GM21737 (cell line): ENCODE measurements around the gene HMGCLL1.

Experiments used
- ATAC-seq: cut with Tn5 transposase; IDR thresholded peaks from one replicate; pipeline ENCODE4 v1.9.1; 2021; ENCODE audit warnings: mild to moderate bottlenecking, moderate library complexity; ENCODE audit not compliant: unreplicated experiment

Gene HMGCLL1

DNA sequence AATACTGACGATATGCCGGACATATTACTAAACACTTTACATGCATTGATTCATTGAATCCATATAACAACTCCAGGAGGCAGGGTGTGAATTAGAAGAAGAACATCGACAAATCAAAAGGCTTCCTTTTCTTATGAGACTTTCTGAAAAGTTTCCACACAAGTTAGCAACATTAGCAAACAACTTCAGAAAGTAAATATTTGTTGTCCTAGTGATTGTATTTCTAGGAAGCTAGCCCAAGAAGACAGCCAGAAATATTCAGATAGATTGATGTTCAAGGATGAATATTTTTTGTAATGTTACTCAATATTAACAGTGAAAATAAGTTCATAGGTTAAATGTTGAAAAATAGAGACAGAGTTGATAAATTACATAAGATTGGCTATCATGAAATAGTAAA lies 131.1 kb downstream of the HMGCLL1 start:
- no peak for ATAC-seq

DNA sequence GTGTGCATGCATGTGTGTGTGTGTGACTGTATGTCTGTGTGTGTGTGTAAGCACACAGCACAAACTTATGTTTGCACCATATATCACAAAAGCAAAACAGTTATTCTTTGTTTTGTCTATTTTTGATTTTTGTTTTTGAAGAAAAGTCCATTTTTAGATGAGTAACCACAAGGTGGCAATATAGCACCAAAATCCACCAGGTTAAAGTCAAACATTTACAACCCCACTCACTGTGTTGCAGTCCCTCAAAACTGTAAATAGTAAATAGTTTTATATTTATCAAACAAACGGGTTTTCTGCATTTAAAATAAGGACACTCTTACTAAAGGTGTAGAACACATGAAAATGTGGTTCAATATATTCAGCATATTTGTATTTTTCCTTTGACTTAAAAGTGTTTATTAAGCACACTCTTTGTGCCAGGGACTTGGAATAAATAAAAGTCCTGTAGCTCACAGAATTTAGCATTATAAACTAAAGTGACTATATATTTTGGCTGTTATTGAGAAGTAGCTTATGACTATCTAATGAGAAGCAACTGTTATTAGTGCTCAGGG lies 133.3 kb downstream of the HMGCLL1 start:
- no peak for ATAC-seq

DNA sequence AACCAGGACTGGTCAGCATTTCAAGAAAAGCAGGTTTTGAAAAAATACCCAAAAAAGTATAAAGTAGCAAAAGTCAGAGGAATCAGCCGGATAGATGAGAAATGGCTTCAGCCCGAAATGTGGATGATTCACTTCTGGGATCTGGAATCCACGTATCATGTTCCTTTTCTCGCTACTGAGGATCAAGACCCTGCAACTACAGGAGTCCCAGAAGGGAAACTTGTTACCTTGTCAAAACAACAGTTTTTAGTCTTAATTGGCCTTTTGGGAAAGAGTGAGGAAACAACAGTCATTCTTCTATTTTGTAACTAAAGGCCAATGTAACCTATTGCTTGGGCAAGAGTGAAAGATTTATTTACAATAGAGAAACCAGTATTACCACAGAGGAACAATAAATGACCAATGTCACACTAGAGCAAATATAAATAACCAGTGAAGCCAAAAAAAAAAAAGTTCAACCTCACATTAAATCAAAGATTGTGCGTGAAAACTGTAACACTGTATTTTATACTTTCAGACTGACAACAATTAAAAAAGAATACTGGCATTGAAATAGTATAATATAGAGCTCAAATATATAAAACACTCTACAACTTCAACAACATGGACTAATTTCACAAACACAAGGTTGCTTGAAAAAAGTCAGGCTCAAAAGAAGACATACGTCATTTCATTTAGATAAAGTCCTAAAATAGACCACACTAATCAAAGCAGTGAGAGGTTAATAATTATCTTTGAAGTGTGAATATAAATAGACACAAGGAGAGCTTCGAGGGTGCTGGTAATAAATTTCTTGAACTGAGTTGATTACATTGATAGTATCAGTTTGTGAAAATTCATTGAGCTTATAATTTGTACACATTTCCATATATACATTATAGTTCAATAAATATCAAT lies 135.5 kb downstream of the HMGCLL1 start:
- ATAC-seq: no peak

DNA sequence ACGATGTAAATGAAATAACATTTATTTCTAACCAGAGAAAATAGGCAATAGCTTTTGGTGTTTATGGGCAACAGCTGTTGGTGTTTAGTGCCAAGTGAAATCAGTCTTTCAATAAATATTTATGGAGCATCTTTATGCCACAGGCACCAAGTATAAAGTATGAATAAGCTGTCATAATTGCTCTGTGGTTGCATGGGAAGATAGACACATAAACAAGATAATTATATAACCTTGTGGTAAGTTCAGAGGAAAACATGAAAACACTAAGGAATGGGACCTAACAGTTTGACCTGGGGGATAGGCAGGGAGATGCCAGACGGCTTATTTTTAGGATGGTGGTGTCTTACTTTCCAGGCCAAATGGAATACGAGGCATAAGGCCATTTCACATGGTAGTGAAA lies 140.8 kb downstream of the HMGCLL1 start:
- ATAC-seq: no peak

DNA sequence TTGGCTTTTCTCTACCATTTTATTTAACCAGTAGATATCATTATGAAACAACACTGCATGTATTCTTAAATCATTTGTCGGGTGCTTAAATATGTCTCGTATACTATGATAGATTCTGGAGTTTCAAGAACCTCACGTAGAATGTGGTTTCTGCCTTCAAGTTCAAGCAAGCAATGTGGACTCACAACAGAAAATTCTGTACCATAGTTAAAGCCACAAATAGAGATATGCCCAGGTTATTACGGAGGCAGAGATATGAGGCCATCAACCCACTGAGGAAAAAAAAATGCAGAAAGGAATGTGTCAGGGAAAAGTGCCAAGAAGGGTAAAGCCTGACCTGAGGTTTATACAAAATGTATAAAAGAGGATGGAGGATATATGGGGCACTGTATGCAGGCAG lies 141.9 kb downstream of the HMGCLL1 start:
- ATAC-seq: no peak

DNA sequence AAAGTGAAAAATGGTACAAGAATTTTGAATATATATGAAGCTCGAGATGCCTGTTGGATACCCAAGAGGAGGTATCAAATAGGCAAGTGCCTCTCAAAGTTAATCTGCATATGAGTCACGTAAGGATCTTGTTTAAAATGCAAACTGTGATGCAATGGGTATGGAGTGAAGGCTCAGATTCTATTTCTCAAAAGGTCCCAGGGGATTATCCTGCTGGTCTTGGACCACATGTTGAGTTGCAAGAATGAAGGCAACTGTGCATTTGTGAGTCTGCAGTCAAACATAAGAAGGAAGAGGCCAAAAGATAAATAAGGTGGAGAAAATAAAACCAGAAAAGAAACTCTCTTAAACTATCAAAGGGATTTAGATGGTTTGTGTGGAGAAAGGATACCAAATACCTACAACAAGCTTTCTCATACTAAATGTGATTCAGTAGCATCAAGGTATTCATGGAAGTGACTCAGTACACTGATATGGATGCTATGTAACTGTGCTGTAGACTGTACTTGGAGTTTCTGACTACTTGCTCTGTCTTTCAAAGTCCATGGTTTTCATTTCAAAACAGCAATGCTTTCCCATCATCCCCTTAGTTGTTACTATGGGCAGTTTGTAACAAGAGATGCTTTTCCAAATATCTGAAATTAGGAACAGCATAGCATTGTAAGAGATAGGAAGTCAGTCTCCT lies 145.4 kb downstream of the HMGCLL1 start:
- ATAC-seq: no peak

DNA sequence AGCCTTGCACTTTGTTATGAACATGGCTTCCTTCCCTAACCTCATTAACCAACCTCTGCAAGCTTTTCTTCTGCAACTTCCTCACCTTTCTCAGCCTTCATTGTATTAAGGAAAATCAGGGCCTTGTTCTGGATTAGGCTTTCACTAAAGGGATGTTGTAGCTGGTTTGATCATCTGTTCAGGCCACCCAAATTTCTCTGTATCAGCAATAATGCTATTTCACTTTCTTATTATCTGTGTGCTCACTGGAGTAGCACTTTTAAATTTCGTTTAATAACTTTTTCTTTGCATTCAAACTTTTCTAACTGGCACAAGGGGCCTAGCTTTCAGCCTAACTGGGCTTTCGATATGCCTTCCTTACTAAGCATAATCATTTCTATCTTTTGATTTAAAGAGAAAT lies 155.1 kb downstream of the HMGCLL1 start:
- no peak for ATAC-seq

DNA sequence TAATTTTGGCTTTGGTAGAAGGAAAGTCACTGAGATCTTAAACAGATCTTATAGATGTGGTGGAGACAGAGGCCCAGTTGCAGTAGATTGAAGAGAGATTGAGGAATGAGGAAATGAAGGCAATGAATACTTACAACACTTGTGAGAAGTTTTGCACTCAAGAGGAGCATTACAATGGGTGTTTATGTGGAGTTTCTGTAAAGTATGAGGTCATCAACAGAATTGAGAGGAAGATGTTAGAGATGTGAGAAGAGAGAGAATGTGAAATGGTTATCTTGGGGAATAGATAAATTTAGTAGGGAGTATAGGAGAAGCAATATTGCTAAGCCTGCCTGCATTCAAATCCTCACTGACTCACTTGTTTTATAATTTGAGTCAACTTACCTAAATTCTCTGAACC lies 168.3 kb downstream of the HMGCLL1 start:
- no peak for ATAC-seq

DNA sequence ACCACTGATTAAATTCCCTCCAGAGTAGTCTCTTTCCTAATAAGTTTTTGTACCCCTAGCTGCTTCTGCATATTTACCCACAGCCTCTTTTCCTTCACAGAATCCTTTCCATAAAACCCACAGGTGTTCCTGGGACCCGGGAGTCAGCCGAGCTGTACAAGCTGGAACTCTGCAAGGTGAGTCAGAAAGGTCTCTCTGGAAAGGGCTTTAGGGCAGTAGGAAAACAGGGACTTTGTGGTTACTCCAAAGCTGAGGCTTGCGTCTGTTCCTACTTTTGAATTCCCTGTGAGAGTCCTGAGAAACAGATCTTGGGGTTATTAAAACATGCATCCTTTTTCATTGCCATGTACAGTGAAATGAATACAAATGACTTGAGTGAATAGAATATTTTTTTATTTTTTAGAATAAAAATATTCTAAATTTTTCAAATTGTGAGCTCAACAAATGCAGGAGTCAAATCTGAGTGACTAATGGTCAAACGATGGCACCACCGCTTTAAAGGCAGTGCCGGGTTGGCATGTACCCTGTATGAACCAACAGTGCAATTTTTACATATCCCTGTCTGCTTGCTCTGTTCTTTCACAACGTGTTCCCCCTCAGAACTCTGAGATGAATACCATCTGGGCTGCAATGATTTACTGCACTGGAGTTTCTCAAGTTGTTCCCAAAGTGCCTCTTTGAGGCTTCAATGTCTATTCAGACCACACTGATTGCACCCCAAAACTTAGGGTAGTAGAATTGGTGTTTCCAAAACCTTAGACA lies 173.3 kb downstream of the HMGCLL1 start:
- no peak for ATAC-seq

DNA sequence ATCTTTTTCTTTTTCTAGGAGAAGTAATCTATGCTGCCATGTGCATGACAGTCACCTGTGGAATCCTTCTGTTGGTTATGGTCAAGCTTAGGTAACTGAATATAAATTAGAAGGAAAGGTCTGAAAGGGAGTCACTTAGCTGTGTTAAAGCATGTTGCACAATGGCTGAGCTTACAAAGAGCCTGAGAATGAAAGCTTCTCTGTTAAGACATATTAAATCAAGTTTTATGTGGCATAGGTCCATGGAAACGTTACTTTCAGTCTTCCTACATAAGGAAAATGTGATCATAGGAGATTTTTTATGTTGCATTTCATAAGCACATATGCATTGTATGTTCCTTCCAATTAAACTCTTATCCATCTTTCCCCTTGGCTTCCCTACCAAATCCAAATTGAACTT lies 179.6 kb downstream of the HMGCLL1 start:
- ATAC-seq: no peak

DNA sequence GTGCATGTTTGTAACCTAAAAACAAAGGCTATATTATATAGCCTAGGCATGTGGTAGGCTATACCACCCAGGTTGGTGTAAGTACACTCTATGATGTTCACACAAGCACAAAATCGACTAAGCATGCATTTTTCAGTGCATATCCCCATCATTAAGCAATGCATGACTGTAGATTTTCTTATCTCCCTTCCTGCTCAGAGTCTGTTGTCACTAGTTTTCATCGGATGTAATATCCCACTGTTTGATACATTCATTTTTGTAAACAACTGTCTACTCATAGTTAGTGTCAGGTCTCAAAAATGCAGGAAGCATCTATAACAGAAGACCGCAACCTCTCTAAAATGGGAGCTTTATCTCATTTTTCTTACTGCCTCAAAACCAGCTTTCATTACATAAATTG lies 181.0 kb downstream of the HMGCLL1 start:
- ATAC-seq: no peak

DNA sequence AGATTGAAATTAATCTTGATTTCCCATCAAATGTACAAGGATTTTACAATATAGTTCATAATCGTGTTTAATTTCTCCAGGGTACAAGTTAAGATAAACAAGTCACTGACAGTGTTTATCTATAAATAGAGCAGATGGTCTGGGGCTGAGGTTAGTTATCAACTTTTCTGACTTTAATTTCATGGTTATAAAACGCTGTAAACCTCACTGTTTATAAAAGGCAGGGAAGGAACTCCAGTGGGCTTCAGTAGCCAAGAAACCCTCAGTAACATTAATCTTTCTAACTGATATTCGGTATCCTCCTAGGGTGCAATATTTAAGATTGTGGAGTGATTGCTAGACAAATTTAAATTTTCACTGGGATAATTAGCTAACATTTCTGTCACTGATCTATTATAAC lies 183.1 kb downstream of the HMGCLL1 start:
- ATAC-seq: no peak

DNA sequence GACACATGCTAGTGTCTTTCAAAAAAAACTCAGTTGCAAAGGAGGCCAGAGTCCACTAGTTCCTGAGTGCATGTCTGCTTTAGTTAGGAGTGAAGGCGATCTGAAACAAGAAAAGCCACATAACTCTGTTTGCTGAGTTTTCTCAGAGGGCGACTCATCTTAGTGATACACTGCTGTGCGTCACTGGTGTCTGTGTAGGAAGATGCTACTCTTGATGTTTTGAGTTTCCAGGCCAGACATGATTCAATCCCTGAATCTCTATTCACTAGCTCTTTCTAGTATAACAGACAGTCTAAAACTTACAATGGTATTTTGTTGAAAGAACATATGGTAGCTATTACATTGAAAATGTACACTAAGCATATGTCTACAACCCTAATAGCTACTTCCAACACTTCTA lies 190.8 kb downstream of the HMGCLL1 start:
- ATAC-seq: no peak
